ENCODE measurements around the gene MAST2. TPM values are rescaled to one million over a fixed set of nuclear protein-coding genes. Genes with fewer than 3 reads are reported as not detected.

Gene MAST2
- total RNA-seq, 1 donor from 2014 or later = 61.0 TPM

DNA sequence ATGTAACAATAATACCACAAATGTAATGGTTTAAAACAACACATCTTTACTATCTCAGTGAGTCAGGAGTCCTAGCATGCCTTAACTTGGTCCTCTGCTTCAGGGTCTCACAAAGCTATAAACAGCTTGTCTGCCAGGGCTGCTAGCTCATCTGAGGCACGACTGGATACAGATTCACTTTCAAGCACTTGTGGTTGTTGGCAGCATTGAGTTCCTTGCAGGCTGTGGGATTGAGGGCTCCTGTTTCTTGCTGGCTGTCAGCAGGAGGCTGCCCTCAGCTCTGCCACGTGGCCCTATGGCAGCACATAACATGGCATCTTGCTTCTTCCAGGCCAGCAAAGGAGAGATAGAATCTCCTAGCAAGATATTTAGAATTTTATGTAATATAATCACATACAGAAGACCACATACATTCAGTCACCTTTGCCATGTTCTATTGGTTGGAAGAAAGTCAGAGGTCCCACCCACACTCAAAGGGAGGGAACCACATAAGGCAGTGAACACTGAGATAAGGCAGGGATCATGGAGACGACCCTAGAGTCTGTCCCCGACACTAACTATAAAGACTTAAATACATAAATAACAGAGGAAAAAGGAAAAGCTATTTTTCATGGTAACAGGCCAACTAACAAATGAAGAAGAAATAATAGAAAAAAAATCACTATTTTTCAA, 34.0 kb upstream of the MAST2 start:
- no peaks in the 10 kb centered on the region for H3K36me3 ChIP-seq
- no peak overlapping the region for H3K27ac ChIP-seq
- H3K4me3 ChIP-seq = no peak overlapping the region
- TF ChIP-seq, protein P1, sequence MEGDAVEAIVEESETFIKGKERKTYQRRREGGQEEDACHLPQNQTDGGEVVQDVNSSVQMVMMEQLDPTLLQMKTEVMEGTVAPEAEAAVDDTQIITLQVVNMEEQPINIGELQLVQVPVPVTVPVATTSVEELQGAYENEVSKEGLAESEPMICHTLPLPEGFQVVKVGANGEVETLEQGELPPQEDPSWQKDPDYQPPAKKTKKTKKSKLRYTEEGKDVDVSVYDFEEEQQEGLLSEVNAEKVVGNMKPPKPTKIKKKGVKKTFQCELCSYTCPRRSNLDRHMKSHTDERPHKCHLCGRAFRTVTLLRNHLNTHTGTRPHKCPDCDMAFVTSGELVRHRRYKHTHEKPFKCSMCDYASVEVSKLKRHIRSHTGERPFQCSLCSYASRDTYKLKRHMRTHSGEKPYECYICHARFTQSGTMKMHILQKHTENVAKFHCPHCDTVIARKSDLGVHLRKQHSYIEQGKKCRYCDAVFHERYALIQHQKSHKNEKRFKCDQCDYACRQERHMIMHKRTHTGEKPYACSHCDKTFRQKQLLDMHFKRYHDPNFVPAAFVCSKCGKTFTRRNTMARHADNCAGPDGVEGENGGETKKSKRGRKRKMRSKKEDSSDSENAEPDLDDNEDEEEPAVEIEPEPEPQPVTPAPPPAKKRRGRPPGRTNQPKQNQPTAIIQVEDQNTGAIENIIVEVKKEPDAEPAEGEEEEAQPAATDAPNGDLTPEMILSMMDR (IDR thresholded peaks at IDR 0.05) = no peak
- intact Hi-C loops (cut with DNase I) = no loop called here
- no peaks in the 10 kb centered on the region for H3K9me3 ChIP-seq
- DNase-seq (ENCODE audit: low spot score in 2 of 2) = no peak
- H3K4me1 ChIP-seq = no peaks in the 10 kb centered on the region
- H3K27me3 ChIP-seq = no peaks in the 10 kb centered on the region

DNA sequence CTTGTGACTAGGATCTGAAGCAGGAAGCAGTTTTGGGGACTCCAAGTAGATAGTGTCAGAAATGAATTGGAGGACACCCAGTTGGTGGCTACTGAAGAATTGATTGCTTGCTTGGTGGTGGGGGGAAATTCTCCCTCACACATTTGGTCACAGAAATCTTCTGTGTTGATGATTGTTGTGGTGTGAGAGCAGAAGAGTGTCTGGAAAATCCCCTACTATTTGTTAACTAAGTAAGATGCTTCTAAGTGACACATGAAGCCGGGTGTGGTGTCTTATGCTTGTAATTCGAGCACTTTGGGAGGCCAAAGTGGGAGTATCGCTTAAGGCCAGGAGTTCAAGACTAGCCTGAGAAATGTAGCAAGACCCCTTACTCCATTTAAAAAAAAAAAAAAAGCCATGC, 30.4 kb upstream of the MAST2 start:
- H3K4me3 ChIP-seq = no peak overlapping the region
- no peak for DNase-seq (ENCODE audit: low spot score in 2 of 2)

DNA sequence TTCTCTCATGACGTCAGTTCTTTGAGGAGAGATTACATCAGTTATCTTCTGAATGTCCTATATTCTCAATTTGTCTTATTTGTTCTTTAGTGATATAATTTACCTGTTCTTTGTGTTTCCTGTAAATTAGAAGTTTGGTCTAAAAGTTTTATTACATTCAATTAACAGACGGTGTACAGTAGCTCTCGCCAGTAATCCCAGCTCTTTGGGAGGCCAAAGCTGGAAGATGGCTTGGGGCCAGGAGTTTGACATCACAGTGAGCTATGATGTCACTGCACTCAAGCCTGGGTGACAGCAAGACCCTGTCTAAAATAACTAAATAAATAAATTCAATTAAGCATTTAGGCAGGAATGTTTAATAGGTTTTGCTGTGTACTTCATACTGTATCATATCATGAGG, 27.6 kb upstream of the MAST2 start:
- Histone ChIP-seq H3K36me3 (no peaks in the 10 kb centered on the region), H3K9me3 (no peaks in the 10 kb centered on the region), H3K4me1 (no peaks in the 10 kb centered on the region), H3K4me3 (no peak overlapping the region), H3K27me3 (no peaks in the 10 kb centered on the region), H3K27ac (no peak overlapping the region)
- TF ChIP-seq, protein P1 (IDR thresholded peaks at IDR 0.05) = no peak
- DNase-seq (ENCODE audit: low spot score in 2 of 2) = no peak
- intact Hi-C loops (cut with DNase I) = no loop called here

More for the DNA sequence above, 30.4 kb upstream of the MAST2 start:
- Histone ChIP-seq H3K36me3 (no peaks in the 10 kb centered on the region), H3K27me3 (no peaks in the 10 kb centered on the region), H3K4me1 (no peaks in the 10 kb centered on the region), H3K9me3 (no peaks in the 10 kb centered on the region), H3K27ac (no peak overlapping the region)
- intact Hi-C loops (cut with DNase I) = no loop called here
- TF ChIP-seq, protein P1 (IDR thresholded peaks at IDR 0.05) = no peak

DNA sequence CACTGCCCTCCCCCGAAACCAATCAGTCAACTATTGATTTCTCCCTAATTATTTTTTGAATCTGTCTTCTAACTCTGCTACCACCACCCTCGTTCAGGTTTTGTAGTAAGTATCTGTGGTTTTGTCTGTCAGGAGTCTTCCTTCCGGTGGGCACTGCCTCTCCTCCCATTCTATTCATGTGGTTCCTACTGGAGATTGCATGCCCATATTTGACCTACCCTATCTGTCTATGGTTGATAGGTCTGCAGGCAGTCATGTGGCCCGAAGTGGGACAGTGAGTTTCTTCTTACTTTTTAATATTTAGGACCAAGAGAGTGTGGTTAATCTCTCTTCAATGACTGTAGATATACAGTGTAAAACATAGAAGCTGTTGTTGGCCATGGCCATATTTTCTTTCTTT, 17.8 kb upstream of the MAST2 start:
- TF ChIP-seq, protein P1 (IDR thresholded peaks at IDR 0.05) = no peak
- Histone ChIP-seq H3K36me3 (no peaks in the 10 kb centered on the region), H3K9me3 (no peaks in the 10 kb centered on the region), H3K27ac (no peak overlapping the region), H3K27me3 (no peaks in the 10 kb centered on the region), H3K4me3 (no peak overlapping the region), H3K4me1 (no peaks in the 10 kb centered on the region)
- no peak for DNase-seq (ENCODE audit: low spot score in 2 of 2)
- intact Hi-C loops (cut with DNase I) = no loop called here

DNA sequence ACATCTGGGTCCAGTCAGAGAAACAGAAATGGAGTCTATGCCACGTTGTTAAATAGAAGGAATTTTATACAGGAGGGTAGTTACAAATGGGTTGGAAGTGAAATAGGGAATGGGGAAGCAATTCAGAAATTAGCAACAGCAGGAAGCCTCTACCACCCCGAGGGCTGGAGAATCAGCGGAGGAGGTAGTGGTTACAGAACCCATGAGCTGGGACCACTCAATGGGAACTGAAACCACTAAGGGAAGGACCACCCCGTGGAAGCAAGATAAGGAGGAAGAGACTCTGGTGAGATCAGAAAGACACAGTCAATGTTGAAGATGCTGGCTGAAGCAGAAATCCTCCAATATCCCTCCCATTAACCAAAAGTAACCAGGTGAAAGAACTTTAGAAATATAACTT, 15.5 kb upstream of the MAST2 start:
- DNase-seq (ENCODE audit: low spot score in 2 of 2) = no peak
- H3K9me3 ChIP-seq = no peaks in the 10 kb centered on the region
- no peak overlapping the region for H3K4me3 ChIP-seq
- no peaks in the 10 kb centered on the region for H3K27me3 ChIP-seq
- TF ChIP-seq, protein P1 (IDR thresholded peaks at IDR 0.05) = no peak
- H3K36me3 ChIP-seq = no peaks in the 10 kb centered on the region
- no peak overlapping the region for H3K27ac ChIP-seq
- intact Hi-C loops (cut with DNase I) = no loop called here
- no peaks in the 10 kb centered on the region for H3K4me1 ChIP-seq

DNA sequence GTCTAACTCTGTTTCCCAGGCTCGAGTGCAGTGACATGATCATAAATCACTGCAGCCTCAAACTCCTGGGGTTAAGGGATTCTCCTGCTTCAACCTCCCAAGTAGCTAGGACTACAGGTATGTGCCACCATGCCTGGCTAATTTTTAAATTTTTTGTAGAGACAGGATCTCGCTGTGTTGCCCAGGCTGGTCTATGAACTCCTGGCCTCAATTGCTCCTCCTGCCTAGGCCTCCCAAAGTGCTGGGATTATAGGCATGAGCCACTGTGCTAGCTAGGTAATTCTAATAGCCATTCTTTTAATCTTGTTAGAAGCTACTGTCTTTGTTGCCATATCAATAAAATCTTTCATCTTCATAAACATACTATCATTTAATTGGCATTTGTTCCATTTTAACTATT, 13.8 kb upstream of the MAST2 start:
- Histone ChIP-seq H3K27me3 (no peaks in the 10 kb centered on the region), H3K4me3 (no peak overlapping the region), H3K4me1 (no peaks in the 10 kb centered on the region), H3K36me3 (no peaks in the 10 kb centered on the region), H3K9me3 (no peaks in the 10 kb centered on the region), H3K27ac (no peak overlapping the region)
- TF ChIP-seq, protein P1 (IDR thresholded peaks at IDR 0.05) = no peak
- intact Hi-C loops (cut with DNase I) = no loop called here
- no peak for DNase-seq (ENCODE audit: low spot score in 2 of 2)
